ENCODE data around the gene MICU2. TPM values are rescaled to one million over a fixed set of nuclear protein-coding genes. Genes with fewer than 3 reads are reported as not detected.
"Not testable (repeated sequence)": the region's sequence is repeated elsewhere in the genome, so short reads cannot be mapped to it uniquely, and the experiment has no call there.

Gene MICU2
- total RNA-seq, 1 donor from 2014 or later = 43.4 TPM

GRCh38 chr13:21557995-21558394, 46.0 kb downstream of the MICU2 start:
- no peak for FAIRE-seq
- no peak overlapping the region for H3K4me3 ChIP-seq (ENCODE audit: low read depth, low read length)
- TF ChIP-seq CTCF (IDR thresholded peaks at IDR 0.05; ENCODE audit: insufficient read depth, low read length, severe bottlenecking) = peak; percentile 57
- peak; percentile 38 for DNase-seq (ENCODE audit: low read depth)
- H3K27me3 ChIP-seq (ENCODE audit: control insufficient read depth, insufficient read depth, low read length) = no peaks in the 10 kb centered on the region
- no peaks in the 10 kb centered on the region for H3K36me3 ChIP-seq (ENCODE audit: control insufficient read depth, insufficient read depth, low read length)

- TF ChIP-seq CTCF (IDR thresholded peaks at IDR 0.05; ENCODE audit: insufficient read depth, low read length, severe bottlenecking) = no peak
- FAIRE-seq (no peak), DNase-seq (ENCODE audit: low read depth) (no peak)
- no peak overlapping the region for H3K4me3 ChIP-seq (ENCODE audit: low read depth, low read length)
- no peaks in the 10 kb centered on the region for H3K36me3 ChIP-seq (ENCODE audit: control insufficient read depth, insufficient read depth, low read length)
- H3K27me3 ChIP-seq (ENCODE audit: control insufficient read depth, insufficient read depth, low read length) = no peaks in the 10 kb centered on the region
Measured at GRCh38 chr13:21556051-21556450, 47.9 kb downstream of the MICU2 start.

GRCh38 chr13:21553261-21553660, 50.7 kb downstream of the MICU2 start:
- DNase-seq (ENCODE audit: low read depth); H3K4me3 ChIP-seq (ENCODE audit: low read depth, low read length); H3K36me3 ChIP-seq (ENCODE audit: control insufficient read depth, insufficient read depth, low read length); FAIRE-seq; H3K27me3 ChIP-seq (ENCODE audit: control insufficient read depth, insufficient read depth, low read length): not testable (repeated sequence)

- no peak for TF ChIP-seq CTCF (IDR thresholded peaks at IDR 0.05; ENCODE audit: insufficient read depth, low read length, severe bottlenecking)
- peak; percentile 83 for FAIRE-seq
- no peak overlapping the region for H3K4me3 ChIP-seq (ENCODE audit: low read depth, low read length)
- DNase-seq (ENCODE audit: low read depth) = peak; percentile 86
- H3K27me3 ChIP-seq (ENCODE audit: control insufficient read depth, insufficient read depth, low read length) = no peaks in the 10 kb centered on the region
- H3K36me3 ChIP-seq (ENCODE audit: control insufficient read depth, insufficient read depth, low read length) = no peaks in the 10 kb centered on the region
Measured at GRCh38 chr13:21550918-21551317, 53.1 kb downstream of the MICU2 start.

GRCh38 chr13:21549633-21550032, 54.3 kb downstream of the MICU2 start:
- TF ChIP-seq CTCF (IDR thresholded peaks at IDR 0.05; ENCODE audit: insufficient read depth, low read length, severe bottlenecking) = no peak
- H3K27me3 ChIP-seq (ENCODE audit: control insufficient read depth, insufficient read depth, low read length) = no peaks in the 10 kb centered on the region
- no peak for DNase-seq (ENCODE audit: low read depth)
- no peak overlapping the region for H3K4me3 ChIP-seq (ENCODE audit: low read depth, low read length)
- no peaks in the 10 kb centered on the region for H3K36me3 ChIP-seq (ENCODE audit: control insufficient read depth, insufficient read depth, low read length)
- no peak for FAIRE-seq

- no peaks in the 10 kb centered on the region for H3K27me3 ChIP-seq (ENCODE audit: control insufficient read depth, insufficient read depth, low read length)
- no peak for DNase-seq (ENCODE audit: low read depth)
- H3K36me3 ChIP-seq (ENCODE audit: control insufficient read depth, insufficient read depth, low read length) = no peaks in the 10 kb centered on the region
- no peak for FAIRE-seq
- H3K4me3 ChIP-seq (ENCODE audit: low read depth, low read length) = no peak overlapping the region
- no peak for TF ChIP-seq CTCF (IDR thresholded peaks at IDR 0.05; ENCODE audit: insufficient read depth, low read length, severe bottlenecking)
Measured at GRCh38 chr13:21548577-21548976, 55.4 kb downstream of the MICU2 start.
